Activated naive CD4-positive, alpha-beta T cell treated with anti-CD3 and anti-CD28 coated beads for 36 hours (primary cell): ENCODE measurements around the gene BCL11A. TPM values are rescaled to one million over a fixed set of nuclear protein-coding genes. Genes with fewer than 3 reads are reported as not detected.

Source experiments
- CTCF ChIA-PET: fragments of 350-600 bp; sonication (Branson Sonifier 250); formaldehyde crosslinking; loops from one replicate; lab custom pipeline; 2021; ENCODE audit warnings: antibody characterized with exemption; lab: Charles Lee
- DNase-seq: peaks from one replicate; pipeline ENCODE4 v3.0.0-alpha.2; 2020
- H3K27ac Mint-ChIP-seq: one replicate; pipeline ENCODE4 v1.8.0; 2021; ENCODE audit warnings: mild to moderate bottlenecking, mixed read lengths
- H3K27me3 Mint-ChIP-seq: one replicate; pipeline ENCODE4 v1.8.0; 2021; ENCODE audit warnings: low read depth, mixed read lengths
- H3K36me3 Mint-ChIP-seq: one replicate; pipeline ENCODE4 v1.8.0; 2021; ENCODE audit warnings: low read depth, mixed read lengths
- H3K4me1 Mint-ChIP-seq: one replicate; pipeline ENCODE4 v1.8.0; 2021; ENCODE audit warnings: low read depth, mixed read lengths
- H3K4me3 Mint-ChIP-seq: one replicate; pipeline ENCODE4 v1.8.0; 2021; ENCODE audit warnings: mild to moderate bottlenecking, moderate library complexity, mixed read lengths
- H3K9me3 Mint-ChIP-seq: one replicate; pipeline ENCODE4 v1.8.0; 2021; ENCODE audit warnings: mixed read lengths
- intact Hi-C: fragments of 100-400 bp; cut with micrococcal nuclease; formaldehyde crosslinking; loops from one replicate; pipeline ENCODE4 v1.15.1; 2023
- total RNA-seq, 2 experiments: library from RNA; stranded (reverse); gene quantifications; one replicate each; pipeline ENCODE4 v1.2.3, GENCODE V29; 2021

BCL11A gene
- total RNA-seq, 2 experiments from 2014 or later = 0.52 to 0.67 TPM

DNA sequence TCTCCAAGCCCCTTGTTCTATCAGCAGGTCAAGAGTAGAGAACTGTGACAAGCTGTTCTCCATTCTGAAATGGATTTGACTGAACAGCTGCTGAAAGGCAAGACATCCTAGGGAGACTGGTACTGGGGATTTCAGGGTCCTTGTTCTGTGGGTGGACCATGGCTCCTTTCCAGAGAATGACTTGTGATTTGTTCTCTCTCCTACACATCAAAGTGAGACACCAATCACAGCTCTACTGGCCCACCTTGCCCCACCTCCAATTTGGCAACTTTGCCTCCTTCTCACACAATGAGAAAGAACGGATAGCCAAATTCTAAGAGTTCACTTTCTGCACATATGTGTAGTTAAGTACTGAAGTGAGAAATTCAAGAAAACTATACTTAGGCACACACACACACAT, 67.4 kb downstream of the BCL11A start:
- no peaks in the 10 kb centered on the region for H3K9me3 Mint-ChIP-seq
- intact Hi-C loops = no loop called here
- H3K36me3 Mint-ChIP-seq = no peaks in the 10 kb centered on the region
- CTCF ChIA-PET = no interaction called here
- peaks cover 20% of the 10 kb centered on the region for H3K27me3 Mint-ChIP-seq
- H3K4me3 Mint-ChIP-seq = no peak overlapping the region
- no peaks in the 10 kb centered on the region for H3K4me1 Mint-ChIP-seq
- no peak for DNase-seq
- no peak overlapping the region for H3K27ac Mint-ChIP-seq

DNA sequence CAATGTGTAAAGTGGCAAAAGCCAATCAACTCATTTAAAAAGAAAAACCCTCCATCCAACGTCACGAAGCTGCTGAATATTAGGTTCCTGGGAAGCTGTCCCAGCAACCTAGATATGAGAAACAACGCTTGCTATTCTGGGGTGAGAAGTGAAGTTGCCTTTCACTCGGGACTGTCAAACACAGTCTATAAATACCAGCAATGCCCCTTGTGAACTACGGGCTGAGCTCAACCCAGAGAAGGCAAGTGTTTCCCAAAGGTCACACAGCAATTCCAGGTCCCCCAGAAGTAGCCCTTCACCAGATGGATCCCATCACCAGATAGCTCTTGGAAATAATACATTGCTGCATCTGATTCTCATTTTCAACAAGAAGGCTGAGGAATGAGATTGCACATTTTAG, 67.9 kb downstream of the BCL11A start:
- intact Hi-C loops = no loop called here
- no peaks in the 10 kb centered on the region for H3K4me1 Mint-ChIP-seq
- H3K27me3 Mint-ChIP-seq = peaks cover 22% of the 10 kb centered on the region
- no peak for DNase-seq
- CTCF ChIA-PET = no interaction called here
- no peaks in the 10 kb centered on the region for H3K36me3 Mint-ChIP-seq
- H3K27ac Mint-ChIP-seq = no peak overlapping the region
- H3K9me3 Mint-ChIP-seq = no peaks in the 10 kb centered on the region
- H3K4me3 Mint-ChIP-seq = no peak overlapping the region

DNA sequence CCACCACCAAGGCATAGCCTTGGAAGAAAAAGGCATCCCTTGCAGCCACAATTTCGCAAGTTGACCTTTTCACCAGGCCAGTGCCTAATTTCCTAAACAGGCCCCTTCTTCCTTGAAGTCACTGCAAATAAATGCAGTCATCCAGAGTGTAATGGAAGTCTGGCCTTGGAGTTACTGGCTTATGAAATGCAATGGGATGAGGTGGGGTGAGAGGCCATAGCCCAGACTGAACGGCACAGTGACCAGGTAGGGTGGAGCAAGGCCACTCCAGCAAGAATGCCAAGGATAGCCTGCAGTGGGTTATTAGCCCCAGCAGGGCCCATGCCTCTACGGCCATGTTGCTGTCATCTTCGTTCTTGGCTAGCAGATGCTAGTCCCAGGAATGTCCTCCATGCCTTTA, 68.4 kb downstream of the BCL11A start:
- Mint-ChIP-seq H3K36me3 (no peaks in the 10 kb centered on the region), H3K4me3 (no peak overlapping the region), H3K9me3 (no peaks in the 10 kb centered on the region), H3K27me3 (peaks cover 22% of the 10 kb centered on the region), H3K27ac (no peak overlapping the region), H3K4me1 (no peaks in the 10 kb centered on the region)
- DNase-seq = no peak
- intact Hi-C loops = no loop called here
- CTCF ChIA-PET = no interaction called here

DNA sequence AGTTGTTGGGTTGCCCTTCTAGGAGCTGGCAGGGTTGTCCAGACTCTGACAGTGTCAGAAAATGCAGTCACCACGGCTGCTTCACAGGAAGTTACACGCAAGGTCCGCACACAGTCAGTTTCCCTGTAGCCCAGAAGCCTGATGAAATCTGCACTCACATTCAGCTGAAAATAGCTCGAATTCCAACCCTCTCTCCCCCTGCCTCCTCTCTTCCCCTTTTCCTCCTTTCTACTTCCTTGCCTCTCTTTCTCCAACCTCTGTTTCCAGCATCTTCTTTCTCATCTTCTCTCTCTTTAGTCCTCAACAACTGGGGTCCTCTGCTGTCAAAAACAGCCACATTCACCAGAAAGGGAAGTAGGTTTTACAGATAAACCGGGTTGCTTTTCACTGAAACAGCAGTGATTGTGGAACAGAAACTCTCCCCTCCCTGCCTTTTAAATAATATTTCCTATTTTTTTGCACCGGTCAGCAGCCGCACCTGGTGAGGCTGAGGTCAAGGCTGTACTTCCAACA, 69.3 kb downstream of the BCL11A start:
- H3K4me3 Mint-ChIP-seq = no peak overlapping the region
- intact Hi-C loops = no loop called here
- H3K9me3 Mint-ChIP-seq = no peaks in the 10 kb centered on the region
- no peak for DNase-seq
- H3K27ac Mint-ChIP-seq = no peak overlapping the region
- H3K4me1 Mint-ChIP-seq = no peaks in the 10 kb centered on the region
- CTCF ChIA-PET = interaction anchor here (1.7 kb wide), 1 partner anchor 11 kb away, joined by 3 read pairs; no protein-coding TSS in a partner anchor
- H3K36me3 Mint-ChIP-seq = no peaks in the 10 kb centered on the region
- H3K27me3 Mint-ChIP-seq = peaks cover 22% of the 10 kb centered on the region

DNA sequence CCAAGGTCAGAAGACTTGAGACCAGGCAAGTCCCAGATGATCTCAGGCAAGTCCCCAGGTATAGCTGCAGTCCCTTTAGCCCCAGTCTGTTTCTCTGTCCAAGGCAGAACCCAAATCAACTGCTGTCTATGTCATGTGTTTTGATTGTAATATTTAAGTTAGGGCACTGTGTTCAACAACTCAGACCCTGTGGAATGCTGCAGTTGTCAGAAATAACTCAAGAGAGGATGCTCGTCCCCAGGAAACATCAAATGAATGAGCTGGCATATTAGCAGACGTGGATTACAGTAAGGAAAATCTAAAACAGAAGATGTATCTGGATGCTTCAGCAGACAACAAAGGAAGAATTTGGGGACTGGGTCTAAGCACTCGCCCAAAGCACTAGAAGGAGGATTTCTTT, 70.1 kb downstream of the BCL11A start:
- intact Hi-C loops = no loop called here
- DNase-seq = no peak
- CTCF ChIA-PET = interaction anchor here (1.7 kb wide), 1 partner anchor 12 kb away, joined by 3 read pairs; no protein-coding TSS in a partner anchor

DNA sequence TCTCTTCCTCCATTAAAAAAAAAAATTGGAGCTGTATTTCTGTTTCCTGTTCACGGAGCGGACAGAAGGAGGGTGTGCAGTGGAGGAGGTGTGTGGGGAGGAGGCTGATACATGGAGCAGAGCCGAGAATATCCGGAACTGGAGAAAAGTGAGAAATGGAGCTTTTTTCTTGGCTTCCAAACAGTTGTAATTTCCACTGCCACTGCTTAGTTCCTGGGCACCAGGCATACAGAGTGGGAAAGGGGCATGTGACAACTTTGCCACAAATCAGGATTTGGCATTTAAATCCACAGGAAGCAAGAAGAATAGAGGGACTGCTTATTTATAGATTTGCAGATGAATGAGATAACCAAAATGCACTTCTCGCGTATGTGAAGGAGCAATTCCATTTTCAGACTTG, 71.2 kb downstream of the BCL11A start:
- no peaks in the 10 kb centered on the region for H3K36me3 Mint-ChIP-seq
- no peak overlapping the region for H3K27ac Mint-ChIP-seq
- peaks cover 22% of the 10 kb centered on the region for H3K27me3 Mint-ChIP-seq
- no peak for DNase-seq
- CTCF ChIA-PET = no interaction called here
- no peak overlapping the region for H3K4me3 Mint-ChIP-seq
- no peaks in the 10 kb centered on the region for H3K9me3 Mint-ChIP-seq
- intact Hi-C loops = no loop called here
- H3K4me1 Mint-ChIP-seq = no peaks in the 10 kb centered on the region

More for the DNA sequence above, 70.1 kb downstream of the BCL11A start:
- no peaks in the 10 kb centered on the region for H3K4me1 Mint-ChIP-seq
- peaks cover 22% of the 10 kb centered on the region for H3K27me3 Mint-ChIP-seq
- no peaks in the 10 kb centered on the region for H3K9me3 Mint-ChIP-seq
- H3K36me3 Mint-ChIP-seq = no peaks in the 10 kb centered on the region
- no peak overlapping the region for H3K27ac Mint-ChIP-seq
- no peak overlapping the region for H3K4me3 Mint-ChIP-seq

DNA sequence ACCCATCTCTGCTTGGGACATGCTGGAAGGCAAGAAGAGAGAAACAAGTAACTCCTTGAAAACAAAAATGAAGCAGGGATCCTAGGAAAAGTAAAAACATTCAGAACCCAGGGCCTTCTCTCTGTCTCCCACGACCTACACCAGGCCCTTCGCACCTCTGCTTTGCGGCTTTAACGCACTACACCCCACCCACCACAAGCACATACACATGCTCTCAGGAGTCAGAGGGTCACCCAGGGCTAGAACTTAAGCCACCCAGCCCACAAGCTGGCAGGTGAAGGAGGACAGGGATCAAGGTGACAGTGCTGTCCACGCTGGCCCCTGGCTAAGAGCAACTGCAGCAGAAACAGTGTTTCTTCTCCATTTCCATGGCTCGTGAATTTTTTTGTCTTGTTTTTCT, 72.2 kb downstream of the BCL11A start:
- no peak overlapping the region for H3K4me3 Mint-ChIP-seq
- peaks cover 22% of the 10 kb centered on the region for H3K27me3 Mint-ChIP-seq
- no peak overlapping the region for H3K27ac Mint-ChIP-seq
- intact Hi-C loops = no loop called here
- H3K36me3 Mint-ChIP-seq = no peaks in the 10 kb centered on the region
- no peaks in the 10 kb centered on the region for H3K4me1 Mint-ChIP-seq
- H3K9me3 Mint-ChIP-seq = no peaks in the 10 kb centered on the region
- no peak for DNase-seq
- CTCF ChIA-PET = no interaction called here

DNA sequence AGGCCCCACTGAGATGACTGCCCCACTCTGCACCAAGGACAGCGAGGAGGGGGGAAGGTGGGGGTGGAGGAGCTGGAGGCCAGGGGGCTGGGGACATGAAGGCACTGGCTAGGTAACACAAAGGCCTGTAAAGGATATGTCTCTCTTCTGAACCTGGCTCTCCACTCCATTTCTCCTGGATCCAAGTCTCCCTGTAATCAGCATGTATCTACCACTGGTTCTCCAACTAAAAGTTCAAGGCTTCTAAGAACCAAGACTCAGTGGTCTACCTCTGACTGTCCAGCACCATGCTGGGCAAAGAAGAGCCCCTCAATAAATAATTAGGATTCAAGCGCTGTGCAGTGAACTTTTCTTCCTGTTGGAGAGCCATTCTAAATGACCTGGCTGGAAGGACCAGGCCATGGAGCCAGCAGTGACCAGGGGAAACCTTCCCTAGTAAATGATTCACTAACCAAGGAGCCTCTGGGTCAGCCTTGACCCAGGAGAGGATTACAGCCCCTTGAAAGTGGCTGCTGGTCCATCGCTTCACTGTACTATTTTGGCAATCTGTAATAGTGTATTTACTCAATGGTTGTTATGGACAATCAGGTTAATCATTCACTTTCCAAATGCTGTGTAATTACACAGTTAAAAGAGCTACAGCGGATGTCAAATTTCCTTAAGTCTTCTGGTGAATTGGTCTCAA, 73.2 kb downstream of the BCL11A start:
- H3K4me3 Mint-ChIP-seq = no peak overlapping the region
- intact Hi-C loops = no loop called here
- CTCF ChIA-PET = no interaction called here

DNA sequence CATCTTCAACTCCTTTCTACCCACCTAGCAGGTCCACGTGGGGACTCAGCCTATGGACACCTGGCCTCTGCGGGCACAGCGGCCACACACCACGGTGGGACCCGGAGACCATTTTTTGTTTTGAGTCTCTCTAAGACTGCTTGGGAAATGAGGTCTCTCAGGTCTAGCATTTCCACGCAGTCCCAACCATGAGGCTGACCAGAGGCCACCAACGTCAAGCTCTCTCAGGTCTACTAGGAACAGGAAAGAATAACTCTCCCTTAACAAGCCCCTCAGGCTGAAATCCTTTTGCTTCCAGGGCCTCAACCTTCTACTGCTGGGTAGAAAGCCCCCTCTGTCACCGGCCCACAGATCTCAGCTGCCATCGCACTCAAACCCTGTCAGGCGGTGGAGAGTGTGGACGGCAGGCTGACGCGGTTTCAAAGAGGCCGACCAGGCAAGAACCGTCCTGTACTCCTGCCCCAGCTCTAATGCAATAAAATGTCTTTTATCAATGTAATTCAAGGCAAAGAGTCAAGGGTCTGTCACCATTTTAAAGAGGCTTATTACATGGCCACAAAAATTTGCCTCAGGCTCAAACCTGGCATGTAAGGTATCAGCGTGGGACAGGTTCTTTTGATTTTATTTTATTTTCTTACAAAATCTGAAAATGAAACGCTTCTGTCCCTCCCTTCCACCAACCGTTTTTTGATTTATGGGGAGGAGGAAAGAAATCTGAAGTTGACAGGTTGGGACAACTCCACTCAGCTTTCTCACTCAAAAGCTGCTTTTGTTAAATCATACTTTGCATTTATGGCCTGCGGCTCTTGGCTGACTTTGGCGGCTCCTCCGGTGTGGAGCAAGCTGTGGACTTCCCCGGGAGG, 74.0 kb downstream of the BCL11A start:
- H3K4me1 Mint-ChIP-seq = no peaks in the 10 kb centered on the region
- H3K27ac Mint-ChIP-seq = no peak overlapping the region
- H3K4me3 Mint-ChIP-seq = no peak overlapping the region
- no peak for DNase-seq
- H3K27me3 Mint-ChIP-seq = peaks cover 23% of the 10 kb centered on the region
- no peaks in the 10 kb centered on the region for H3K9me3 Mint-ChIP-seq
- no peaks in the 10 kb centered on the region for H3K36me3 Mint-ChIP-seq
- intact Hi-C loops = no loop called here
- CTCF ChIA-PET = no interaction called here

More for the DNA sequence above, 73.2 kb downstream of the BCL11A start:
- Mint-ChIP-seq H3K4me1 (no peaks in the 10 kb centered on the region), H3K36me3 (no peaks in the 10 kb centered on the region), H3K27me3 (peaks cover 22% of the 10 kb centered on the region), H3K9me3 (no peaks in the 10 kb centered on the region), H3K27ac (no peak overlapping the region)
- no peak for DNase-seq

DNA sequence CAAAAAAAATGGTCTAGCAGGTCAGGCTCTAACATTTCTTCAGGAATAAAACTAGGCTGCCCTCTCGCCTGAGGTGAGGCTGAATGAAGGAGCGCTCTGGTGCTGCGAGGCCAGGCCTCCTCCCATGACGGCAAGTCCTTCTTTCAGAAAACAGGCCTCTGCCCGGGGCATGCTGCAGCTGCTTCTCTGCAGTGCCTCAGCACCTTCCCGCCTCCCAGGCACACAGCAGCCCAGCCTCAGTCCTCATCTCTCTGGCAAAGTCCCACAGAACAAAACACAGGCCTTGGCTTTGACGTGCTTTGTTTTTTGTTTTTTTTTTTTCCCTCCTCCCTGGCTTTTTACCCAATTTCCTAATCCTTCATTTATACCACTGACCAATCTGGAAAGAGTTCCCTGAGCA, 74.8 kb downstream of the BCL11A start:
- Mint-ChIP-seq H3K27me3 (peaks cover 17% of the 10 kb centered on the region), H3K4me3 (no peak overlapping the region), H3K27ac (no peak overlapping the region), H3K9me3 (no peaks in the 10 kb centered on the region), H3K36me3 (no peaks in the 10 kb centered on the region), H3K4me1 (no peaks in the 10 kb centered on the region)
- CTCF ChIA-PET = no interaction called here
- DNase-seq = no peak
- intact Hi-C loops = no loop called here

DNA sequence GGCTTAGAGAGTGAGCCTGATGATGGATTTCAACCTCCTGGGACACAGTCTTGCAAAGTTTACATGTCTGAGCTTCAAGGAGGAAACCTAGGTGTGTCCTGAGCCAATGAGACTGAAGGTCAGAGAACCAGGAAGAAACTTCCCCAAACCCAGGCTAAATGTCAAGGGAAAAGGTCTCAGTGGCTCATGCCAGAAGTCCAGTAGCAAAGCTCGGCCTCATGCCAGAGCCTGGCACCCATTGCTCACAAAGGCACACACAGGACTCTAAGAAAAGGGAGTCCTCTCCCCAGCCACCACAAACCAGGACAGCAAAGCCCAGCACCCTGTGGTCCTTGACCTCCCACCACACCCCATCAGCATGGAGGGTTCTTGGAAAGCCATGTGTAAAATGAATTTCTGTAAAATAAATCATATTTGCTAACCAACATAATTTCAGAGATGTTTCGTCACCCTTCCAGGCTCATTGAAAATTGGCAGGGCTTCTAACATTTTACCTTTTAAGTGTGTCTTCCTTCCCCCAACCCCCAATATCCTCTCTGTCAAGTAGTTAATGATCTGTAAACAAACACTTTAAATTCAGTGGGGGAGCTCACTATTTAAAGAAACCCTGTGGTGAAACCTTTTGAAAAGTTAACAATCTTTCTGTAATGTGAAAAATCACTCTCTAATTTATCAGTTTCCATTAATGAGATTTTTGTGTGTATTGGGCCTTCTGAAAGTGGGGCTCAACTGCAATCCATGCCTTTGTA, 77.1 kb downstream of the BCL11A start:
- intact Hi-C loops = no loop called here
- no peak overlapping the region for H3K4me3 Mint-ChIP-seq
- no peaks in the 10 kb centered on the region for H3K9me3 Mint-ChIP-seq
- DNase-seq = no peak
- peaks cover 5% of the 10 kb centered on the region for H3K27me3 Mint-ChIP-seq
- no peaks in the 10 kb centered on the region for H3K4me1 Mint-ChIP-seq
- H3K36me3 Mint-ChIP-seq = no peaks in the 10 kb centered on the region
- CTCF ChIA-PET = interaction anchor here (0.6 kb wide), 1 partner anchor 35 kb away, joined by 3 read pairs; no protein-coding TSS in a partner anchor
- H3K27ac Mint-ChIP-seq = no peak overlapping the region

DNA sequence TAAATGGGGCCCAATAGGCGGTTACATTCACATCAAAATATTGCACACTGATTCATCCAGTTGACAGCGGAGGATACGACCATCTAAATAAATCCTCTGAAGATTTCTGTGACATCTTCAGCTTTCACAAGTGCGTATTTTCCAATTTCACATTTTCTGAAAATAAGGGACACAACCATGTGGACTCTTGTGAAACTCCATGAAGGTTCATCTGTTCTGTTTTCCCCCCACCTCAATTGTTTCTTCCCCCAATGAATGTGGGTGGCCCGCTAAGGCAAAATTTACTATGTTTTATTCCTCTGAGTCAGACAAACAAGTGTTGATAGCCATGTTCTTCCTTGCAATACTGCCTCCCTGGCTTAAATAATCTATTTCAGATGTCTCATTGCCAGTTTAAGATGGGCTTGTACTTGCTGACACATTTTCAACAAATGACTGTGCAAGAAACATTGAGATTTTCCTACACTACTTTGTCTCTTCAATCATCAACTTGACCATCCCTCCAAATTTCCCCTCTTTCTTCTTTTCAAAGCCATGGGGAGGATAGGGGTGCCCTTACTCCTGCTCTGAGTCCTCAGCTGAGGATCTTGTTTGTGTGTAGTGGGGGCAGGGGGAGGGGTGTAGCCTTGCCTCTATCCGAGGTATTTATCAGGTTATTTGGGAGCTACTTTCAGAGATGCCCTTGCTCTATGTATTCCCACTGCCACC, 78.2 kb downstream of the BCL11A start:
- no peak overlapping the region for H3K27ac Mint-ChIP-seq
- H3K36me3 Mint-ChIP-seq = no peaks in the 10 kb centered on the region
- CTCF ChIA-PET = no interaction called here
- no peaks in the 10 kb centered on the region for H3K4me1 Mint-ChIP-seq
- H3K4me3 Mint-ChIP-seq = no peak overlapping the region
- H3K9me3 Mint-ChIP-seq = no peaks in the 10 kb centered on the region
- intact Hi-C loops = no loop called here
- DNase-seq = no peak
- H3K27me3 Mint-ChIP-seq = peaks cover 3% of the 10 kb centered on the region
